HG03439 (cell line): ENCODE measurements around the gene TRIM41.
A peak's percentile ranks its signal among the peaks of the same experiment; 100 is the strongest.
"Not testable (repeated sequence)": the region's sequence is repeated elsewhere in the genome, so short reads cannot be mapped to it uniquely, and the experiment has no call there.

Experiments
- ATAC-seq: cut with Tn5 transposase; IDR thresholded peaks from one replicate; pipeline ENCODE4 v1.9.1; 2021; ENCODE audit warnings: mild to moderate bottlenecking, moderate library complexity; ENCODE audit not compliant: unreplicated experiment

The TRIM41 gene

DNA sequence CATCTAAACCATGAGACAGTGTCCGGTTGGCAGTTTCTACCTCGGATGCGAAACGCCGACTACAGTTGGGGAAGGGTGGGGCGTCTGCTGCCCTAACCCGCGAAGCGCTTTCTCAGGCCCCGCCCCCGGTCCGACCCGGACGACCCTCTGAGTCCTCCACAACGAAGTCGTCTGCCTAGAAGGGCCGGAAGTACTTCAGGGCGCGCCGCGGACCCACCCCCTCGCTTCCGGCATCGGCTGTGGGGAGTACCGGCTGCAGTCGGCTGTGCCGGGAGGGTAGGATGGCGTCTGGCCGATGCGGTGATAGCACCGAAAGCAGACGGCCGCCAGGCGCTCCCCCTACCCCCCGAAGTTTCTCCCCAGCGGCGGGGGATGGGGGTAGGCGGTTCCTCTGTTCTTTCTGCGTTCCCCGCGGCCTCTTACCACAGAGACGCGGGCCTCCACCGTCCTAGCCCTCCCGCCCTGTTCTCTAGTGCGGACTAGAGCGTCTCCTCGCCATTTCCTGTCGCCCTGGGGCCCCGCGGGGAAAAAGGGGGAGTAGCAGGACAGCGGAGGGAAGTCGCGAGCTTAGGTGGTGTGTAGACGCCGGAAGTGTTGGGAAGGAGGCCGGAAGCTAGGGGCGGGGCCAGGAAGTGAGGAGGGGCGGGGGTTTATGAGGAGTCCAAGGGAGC, at the start of gene TRIM41:
Gene TRIM41, plus strand, starts transcription at position 224 of the 671 bp plus-strand sequence. CDS start 719 bp downstream, outside the sequence.
- ATAC-seq = peak; percentile 64

DNA sequence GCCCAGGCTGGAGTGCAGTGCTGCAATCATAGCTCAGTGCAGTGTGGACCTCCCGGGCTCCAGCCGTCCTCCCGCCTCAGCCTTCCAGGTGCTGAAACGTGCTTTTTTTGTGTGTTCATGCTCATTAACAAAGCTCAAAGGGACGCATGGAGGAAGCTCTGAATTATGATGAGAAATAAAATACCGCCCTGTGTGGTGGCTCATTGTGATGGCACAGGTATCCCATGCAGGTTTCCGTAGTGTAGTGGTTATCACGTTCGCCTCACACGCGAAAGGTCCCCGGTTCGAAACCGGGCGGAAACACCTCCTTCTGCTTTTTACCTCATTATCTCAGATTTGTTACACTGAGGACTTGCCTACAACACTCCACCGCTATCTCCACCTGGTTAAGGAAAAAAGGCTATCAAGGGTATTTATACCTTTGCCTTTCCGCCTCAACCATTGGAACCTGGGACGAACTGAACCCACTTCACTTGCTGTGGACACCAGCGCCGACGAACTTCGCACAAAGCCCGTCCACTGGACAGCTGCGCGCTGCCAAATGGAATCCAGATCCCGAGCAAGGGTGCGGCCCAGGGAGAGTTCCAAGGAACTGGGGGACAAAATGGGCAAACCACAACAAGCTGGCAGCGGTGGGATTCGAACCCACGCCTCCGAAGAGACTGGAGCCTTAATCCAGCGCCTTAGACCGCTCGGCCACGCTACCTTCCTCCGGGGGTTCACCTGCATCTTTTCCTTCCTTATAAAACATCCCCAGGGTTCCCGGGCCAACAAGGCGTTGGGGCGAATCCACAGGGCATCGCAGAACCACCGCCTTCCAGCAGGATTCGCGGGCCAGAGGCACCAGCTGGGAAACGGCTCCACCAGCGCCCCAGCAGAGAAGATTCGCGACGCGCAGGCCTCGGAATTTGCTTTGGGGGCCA, 49.4 kb upstream of the TRIM41 start:
- ATAC-seq = no peak

DNA sequence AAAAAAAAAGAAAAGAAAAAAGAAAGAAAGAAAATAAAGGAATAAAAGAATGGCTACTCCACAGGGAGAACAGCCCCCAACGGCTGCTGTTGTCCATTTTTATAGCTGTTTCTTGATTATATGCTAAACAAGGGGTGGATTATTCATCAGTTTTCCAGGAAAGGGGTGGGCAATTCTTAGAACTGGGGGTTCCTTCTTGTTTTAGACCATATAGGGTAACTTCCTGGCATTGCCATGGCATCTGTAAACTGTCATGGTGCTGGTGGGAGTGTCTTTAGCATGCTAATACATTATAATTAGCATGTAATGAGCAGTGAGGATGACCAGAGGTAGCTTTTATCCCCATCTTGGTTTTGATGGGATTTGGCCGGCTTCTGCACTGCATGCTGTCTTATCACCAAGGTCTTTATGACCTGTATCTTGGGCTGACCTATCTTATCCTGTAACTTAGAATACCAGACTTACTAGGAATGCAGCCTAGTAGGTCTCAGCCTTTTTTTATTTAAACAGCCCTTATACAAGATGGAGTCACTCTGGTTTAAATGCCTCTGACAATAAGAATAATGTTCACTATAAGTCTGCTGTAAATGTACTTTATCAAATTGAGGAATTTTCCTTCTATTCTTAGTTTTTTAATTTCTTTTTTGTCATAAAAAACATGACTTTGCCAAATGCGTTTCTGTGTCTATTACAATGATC, 46.7 kb upstream of the TRIM41 start:
- ATAC-seq = no peak

DNA sequence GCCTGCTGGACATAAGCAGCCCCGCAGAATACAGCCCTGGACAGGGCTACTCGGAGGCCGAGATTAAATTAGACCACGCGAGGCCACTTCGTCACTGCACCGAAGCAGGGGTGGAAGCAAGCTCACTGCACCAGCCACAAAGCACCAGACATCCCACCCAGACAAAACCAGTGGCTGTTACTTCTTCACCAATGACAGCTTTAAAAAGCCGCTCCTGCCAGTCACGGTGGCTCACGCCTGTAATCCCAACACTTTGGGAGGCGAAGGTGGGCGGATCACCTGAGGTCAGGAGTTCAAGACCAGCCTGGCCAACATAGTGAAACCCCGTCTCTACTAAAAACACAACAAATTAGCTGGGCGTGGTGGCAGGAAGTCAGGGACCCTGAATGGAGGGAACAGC, 45.5 kb upstream of the TRIM41 start:
- not testable (repeated sequence) for ATAC-seq

DNA sequence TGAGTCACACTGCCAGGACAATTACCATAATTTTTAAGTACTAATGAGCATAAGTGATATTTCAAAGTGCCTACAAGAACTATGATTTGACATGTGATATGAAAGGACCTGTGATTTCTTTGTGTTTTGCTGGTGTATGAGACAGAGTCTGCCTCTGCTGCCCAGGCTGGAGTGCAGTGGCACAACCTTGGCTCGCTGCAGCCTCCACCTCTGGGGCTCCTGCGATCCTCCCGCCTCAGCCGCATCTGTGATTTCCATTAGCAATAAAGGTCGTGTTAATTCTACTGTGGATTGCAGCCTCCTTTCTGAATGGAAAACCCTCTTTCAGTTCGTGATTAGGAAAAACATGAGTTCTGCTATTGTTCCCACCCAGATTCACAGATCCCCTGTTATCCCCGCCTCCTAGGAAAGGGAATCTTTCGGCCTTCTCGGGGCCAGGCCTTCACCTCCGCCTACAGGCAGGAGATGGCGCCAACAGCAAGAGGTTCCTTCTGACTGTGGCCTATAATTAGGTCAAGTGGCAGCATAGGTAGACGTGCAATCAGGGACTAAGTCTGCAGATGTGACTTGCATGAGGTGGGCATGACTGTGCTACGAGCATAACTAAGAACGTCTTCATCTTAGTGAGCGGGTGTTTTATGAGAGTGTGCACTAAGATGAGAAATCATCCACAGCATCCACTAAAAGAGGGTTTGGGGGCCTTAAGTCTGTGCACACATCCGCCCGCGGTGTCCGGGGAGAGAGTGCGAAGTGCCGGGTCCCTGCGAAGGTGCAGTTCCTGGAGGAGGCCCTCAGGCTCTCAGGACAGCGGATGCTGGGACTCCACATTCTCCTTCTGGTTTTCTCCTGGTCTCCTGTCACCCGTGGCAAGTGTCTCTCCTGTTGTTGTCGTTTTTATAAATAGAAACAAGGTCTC, 41.2 kb upstream of the TRIM41 start:
- peak; percentile 55 for ATAC-seq

DNA sequence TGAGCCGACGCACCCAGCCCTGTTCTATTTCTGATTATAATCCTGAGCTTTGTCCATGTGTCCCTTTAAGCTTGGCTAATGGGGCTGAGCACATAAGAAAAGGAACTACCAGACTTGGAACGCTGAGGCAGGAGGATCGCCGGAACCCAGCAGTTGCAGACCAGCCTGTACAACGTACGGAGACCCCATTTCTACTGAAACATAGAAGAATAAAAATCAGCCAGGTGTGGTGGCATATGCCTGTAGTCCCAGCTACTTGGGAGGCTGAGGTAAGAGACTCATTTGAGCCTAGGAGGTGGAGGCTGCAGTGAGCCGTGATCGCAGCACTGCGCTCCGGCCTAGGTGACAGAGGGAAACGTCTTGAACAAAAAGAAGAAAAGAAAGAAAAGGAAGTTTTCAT, 40.4 kb upstream of the TRIM41 start:
- ATAC-seq = no peak

DNA sequence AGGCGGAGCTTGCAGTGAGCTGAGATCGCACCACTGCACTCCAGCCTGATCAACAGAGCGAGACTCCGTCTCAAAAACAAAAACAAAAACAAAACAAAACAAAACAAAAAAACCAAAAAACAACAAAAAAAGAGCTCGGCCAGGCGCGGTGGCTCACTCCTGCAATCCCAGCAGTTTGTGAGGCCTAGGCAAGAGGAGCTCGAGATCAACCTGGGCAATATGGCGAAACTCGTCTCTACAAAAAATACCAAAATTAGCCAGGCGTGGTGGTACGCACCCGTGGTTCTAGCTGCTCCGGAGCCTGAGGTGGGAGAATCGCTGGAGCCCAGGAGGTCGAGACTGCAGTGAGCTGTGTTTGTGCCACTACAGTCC, 38.2 kb upstream of the TRIM41 start:
- ATAC-seq = no peak

DNA sequence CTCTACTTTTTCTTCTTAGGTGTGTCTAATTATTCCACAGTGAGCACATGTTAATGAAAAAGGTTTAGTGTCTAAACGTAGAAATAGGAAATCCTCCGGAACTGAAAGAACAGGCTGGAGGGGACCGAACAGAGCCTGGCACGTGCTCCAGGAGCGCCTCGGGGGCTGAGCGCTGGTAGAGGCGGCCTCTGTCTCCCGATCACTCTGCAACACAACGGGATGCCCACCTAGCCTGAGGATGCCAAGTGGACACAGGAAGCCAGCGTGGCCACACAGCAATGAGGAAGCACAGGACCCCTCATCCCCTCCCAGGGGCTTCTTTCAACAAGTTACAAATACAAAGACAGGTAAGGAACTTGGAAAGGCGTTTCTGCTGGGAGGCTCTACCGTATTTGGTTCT, 37.5 kb upstream of the TRIM41 start:
- ATAC-seq = no peak

DNA sequence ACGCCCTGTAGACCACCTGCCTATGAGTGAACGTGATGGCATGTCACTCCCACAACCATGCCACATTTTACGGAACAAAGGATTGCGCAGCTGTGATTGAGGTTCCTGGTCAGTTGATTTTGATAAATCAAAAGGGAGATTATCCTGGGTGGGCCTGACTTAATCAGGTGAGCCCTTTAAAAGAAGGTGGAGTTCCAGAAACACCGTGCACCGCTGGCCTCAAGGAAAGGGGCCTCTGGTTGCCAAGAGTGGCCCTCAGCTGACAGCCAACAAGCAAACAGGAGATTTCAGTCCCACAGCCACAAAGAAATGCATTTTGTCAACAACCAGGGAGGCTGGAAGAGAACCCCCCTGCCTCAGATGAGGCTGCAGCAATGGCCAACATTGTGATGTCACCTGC, 37.1 kb upstream of the TRIM41 start:
- no peak for ATAC-seq

DNA sequence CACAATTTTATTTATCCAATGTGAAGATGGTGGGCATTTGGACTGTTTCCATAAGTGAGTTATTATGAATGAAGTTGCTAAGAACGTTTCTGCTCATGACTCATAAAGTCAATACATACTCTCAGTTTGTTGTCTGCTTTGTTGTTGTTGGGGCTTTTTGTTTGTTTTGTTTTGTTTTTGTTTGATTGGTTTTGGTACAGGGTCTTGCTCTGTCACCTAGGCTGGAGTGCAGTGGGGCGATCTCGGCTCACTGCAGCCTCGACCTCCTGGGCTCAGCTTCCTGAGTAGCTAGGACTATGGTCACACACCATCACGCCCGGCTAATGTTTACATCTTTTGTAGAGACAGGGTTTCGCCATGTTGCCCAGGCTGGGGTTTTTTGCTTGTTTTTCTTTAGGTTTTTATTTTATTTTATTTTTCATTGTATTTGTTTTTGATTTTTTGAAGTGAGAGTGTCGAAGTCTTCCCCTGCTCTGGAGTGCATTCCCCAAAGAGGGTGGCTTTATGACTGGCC, 36.0 kb upstream of the TRIM41 start:
- no peak for ATAC-seq

DNA sequence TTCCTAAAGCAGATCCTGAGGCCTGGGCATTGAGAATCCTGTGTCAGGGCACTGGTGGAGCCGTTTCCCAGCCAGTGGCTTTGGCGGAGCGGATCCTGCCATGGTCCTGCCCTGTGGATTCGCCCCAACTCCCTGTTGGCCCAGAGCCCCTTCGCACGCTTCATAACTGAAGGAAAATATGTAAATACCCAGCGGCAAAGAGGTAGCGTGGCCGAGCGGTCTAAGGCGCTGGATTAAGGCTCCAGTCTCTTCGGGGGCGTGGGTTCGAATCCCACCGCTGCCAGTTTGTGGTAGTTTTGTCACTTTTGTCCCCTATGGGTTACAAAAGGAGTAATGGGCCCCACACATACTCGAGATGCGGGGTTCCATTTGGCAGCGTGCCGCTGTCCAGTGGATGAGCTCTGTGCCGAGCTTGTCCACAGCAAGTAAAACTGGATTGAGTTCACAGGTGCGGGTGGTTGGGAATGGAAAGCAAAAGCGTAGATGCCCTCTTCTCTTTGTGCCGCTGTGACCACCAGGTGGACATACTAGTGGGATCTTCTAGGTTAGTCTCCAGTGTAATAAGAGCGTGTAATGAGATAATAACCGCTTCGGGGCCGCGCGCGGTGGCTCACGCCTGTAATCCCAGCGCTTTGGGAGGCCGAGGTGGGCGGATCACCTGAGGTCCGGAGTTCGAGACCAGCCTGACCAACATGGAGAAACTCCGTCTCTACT, 35.4 kb upstream of the TRIM41 start:
- no peak for ATAC-seq

DNA sequence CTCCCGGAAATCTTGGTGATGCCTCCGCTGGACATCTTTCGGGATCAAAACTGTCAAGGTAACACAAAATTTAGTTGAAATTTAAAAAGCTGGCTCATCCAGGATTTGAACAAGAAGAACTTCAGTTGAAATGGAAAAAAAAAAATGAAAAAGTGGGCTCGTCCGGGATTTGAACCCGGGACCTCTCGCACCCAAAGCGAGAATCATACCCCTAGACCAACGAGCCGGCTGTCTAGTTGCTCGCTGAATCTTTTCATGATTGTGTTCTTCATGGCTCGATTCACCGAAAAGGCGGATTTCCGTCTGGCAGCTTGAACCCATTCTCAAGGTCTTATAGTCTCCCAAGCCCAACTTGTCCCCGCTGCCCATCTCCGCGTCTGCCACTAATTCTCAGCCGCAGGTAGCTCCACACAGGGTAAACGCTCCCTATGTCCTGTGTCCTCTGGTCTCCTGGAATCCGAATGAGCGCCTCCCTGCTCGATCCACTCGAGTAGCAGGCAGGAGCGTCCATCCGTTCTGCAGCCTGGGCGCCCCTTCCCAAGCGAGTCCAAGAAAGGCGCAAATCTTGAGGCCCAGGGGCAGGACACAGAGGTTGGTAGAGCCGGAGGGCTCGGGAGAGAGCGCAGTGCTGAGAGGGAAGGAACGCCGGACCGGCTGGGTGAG, 34.2 kb upstream of the TRIM41 start:
- ATAC-seq = no peak

DNA sequence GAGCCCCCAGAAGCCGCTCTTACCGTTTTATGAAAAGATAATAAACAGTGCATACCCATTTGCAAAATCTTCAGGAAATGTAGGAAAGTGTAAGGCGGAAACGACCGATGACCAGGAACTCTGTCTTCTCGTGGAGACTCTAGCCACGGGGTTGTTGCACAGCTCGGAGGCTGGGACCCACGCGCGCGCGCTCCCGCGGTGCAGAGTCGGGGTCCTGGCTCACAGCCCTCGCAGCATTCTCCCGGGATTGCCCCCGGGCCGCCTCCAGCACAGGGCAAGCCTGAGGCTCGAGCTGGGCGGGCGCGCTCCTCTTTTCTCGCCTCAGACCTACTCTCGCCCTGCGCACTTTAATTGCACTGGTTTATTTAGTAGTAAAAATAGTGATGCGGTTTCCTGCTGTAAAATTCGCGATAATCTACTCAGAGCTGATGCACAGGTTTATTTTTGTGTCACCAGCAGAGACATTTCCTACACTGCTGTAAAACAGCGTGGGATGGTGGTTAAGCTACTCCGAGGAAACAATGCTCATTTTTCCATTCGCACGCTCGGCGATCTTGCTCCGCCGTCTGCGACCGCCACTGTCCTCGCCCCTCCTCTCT, 33.6 kb upstream of the TRIM41 start:
- ATAC-seq = no peak

DNA sequence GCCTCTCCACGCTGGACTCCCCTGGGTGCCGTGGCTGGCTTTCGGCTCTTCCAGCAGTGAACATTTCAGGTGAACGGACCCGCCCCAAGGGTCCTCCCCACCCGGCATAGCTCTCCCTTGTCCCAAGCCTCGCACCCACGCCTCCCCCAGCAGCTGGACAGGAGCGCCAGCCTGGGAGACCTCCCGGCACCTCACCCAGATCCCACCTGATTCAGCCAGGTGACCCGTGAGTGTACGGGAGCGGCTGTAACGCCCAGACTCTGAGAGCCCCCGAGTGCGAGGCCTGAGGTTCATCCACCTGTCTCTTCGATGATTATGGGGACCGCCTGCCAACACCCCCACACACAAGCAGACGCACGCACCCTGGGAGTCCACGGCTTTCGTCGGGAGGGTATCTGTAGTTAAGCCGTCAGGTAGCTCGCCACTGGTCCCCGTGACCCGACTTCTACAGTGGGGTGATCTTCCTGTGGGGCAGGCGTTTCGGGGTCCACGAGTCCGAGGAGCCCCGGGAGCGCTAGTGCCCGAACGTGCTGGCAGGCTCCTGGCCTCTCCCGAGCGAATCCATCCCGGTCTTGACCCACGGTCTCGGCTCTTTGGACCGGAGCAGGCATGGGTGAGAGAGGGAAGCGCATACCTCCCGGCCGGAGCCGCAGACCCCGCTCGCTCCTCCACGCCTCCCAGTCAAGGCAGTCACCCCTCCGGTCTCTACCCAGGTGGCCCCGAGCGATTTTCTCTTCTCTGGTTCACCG, 32.9 kb upstream of the TRIM41 start:
- ATAC-seq = no peak

DNA sequence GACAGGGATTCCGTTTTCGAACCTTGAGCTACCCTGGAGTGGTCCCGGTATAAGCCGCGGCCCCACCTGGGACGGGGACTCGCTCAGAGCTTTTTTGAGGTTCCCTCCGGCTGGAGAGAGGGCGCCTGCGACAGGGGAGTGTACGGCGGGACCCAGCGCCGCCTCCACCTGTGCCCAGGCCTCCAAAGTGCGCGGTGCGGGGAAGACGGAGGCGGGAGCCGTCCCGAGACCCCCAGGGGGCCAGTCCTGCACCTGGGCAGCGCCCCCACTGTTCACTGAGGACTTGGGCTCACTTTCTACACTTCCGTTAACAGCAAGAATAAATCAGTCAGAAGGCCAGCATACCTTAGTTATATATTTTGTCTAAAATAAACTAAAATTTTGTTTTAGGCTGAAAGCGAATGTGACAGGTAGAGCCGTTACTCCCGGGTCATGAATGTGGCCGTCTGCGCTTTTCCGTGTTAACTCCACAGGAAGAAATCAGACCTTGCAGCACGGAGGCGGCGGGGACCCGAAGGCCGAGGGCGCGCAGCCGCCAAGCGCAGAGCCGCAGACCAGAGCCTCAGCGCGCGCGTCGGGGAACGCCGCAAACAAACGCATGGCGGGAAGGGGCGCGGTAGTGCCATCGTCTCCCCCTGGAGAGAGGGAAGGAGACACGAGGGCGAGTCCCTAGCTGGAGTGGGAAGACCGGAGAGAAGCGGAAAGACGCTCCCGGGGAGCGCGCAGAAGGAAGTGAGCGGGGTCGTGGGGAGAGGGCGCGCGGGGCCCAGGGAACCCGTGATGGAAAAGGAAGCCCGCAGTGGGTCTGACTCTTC, 32.2 kb upstream of the TRIM41 start:
- ATAC-seq = peak; percentile 14

DNA sequence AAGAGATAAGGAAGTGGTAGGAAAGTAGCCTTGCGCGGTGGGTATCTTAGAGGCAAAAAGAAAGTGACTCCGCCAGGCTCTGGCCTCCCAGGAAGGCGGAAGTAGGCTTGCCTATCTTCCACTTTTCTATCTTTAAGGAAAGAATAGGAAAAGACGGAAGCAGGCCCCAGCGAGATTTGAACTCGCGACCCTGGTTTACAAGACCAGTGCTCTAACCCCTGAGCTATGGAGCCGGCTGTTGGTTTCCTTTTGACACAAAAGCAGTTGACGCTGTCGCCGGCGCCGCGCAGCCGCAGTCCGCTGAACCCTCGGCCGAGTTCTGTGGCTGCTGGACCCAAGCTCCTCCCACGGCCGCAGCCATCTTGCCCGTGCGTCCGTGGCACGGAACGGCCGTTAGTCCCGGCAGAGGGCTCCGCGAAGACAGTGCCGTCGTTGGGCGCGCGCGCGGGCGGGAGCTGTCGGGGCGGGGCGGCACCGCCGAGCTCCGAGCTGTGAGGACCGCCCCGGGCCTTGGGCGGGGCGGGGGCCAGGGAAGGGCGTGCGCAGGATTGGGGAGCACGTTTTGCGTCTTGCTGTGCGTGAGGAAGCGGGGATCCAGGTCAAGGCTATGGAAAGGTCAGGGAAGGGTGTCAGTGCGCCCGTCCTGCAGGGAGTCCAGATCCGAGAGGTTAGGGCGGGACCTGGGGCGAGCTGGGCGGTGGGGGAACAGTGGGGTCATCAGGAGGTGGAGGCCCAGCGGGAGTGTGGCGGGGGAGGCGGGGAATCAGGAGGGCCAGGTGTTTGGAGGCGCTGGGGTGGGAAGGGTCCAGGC, 31.4 kb upstream of the TRIM41 start:
- ATAC-seq = peak; percentile 47
